ENCODE measurements around the gene ZNF527.
"Not testable (repeated sequence)": the region's sequence is repeated elsewhere in the genome, so short reads cannot be mapped to it uniquely, and the experiment has no call there.

ZNF527 gene

DNA sequence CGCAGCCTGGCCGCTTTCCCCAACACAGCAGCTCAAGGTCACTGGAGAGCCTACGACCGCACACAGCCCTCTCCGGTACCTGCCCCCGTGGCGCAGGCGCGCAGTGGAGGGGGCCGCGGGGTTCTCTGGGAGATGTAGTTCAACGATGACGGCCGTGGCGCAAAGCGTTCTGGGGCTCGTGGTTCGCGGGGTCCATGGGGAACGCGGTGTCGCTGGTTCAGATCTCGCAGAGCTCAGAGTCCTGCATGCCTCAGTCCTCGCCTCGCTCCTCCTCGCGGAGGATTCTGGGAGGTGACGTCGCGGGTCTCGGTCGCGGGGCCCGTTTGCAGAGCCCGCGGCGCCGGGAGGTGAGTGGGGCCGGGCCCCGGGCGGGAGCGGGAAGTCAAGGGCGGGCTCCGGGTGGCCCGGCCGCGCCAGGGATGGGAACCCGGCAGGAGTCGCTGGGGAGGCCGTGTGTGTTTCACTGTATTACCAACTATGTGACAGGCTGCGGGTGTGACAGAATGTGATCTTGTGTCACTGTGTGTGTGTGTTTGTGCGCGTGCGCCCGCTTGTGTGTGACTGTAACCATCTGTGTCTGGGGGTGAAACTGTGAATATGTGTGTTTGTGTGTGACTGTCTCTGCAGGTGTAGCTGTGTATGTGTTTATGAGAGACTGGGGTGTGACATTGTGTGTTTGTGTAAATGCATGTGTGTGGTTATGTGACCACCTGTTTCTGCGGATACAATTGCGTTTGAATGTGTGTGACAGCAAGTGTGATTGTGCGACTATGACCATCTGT lies at the start of gene ZNF527:
Gene ZNF527, plus strand, starts transcription at position 220 of the 782 bp plus-strand sequence. CDS start 3,100 bp downstream, outside the sequence.
- DNase-seq: peak; percentile 97

DNA sequence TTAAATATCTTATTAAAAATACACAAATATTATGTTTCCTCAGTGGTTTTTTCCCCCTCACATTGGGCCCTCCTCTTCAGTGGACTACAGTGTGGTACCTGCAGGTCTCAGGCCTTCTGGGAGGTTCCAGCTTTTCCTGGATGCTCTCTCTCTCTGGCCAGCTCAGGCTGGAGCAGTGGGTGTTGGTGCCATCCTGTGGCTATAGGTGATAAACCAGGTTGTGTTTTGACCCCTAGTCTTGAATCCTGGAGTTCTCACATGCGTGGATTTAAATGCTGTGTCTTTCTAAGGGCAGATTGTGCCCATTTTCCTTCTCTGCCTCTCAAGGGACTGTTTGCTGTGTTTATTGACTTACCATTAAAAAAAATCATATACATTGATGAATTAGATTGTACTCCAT lies 41.2 kb upstream of the ZNF527 start:
- DNase-seq: no peak

DNA sequence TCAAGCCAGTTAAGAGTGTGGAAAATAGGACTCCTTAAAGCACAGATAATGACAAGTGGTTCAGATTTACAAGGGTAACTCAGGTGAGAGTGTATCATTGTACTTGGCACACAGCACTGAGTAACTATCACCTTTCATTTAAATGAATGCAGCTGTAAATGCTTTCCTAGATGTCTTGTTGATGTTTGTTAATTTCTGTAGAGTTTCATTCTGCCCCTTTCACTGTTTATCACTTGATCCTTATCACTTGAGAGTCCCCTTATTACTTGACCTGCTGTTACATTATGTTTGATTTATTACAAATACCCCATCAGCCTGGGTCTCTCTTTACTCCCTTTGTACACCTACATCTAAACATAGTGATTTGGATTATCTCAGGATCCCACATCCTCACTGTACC lies 38.1 kb upstream of the ZNF527 start:
- DNase-seq: no peak

DNA sequence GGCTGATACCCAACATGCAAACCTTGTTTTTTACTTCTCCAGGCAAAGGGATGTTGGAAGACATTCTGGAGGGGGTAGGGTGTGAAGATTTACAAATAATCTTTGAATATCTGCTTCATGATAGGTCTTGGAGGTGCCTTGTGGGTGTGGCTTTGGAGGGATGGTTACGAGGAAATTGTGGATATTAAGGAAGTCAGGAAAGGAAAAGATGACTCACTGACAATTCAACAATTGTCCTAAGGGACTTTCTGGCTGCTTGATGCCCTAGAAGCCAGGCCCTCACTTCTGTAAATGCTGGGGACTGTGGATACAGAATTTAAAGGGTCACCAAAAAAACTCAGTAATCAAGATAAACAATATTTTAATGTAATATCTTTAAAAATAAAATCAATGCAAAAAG lies 37.4 kb upstream of the ZNF527 start:
- DNase-seq: no peak

DNA sequence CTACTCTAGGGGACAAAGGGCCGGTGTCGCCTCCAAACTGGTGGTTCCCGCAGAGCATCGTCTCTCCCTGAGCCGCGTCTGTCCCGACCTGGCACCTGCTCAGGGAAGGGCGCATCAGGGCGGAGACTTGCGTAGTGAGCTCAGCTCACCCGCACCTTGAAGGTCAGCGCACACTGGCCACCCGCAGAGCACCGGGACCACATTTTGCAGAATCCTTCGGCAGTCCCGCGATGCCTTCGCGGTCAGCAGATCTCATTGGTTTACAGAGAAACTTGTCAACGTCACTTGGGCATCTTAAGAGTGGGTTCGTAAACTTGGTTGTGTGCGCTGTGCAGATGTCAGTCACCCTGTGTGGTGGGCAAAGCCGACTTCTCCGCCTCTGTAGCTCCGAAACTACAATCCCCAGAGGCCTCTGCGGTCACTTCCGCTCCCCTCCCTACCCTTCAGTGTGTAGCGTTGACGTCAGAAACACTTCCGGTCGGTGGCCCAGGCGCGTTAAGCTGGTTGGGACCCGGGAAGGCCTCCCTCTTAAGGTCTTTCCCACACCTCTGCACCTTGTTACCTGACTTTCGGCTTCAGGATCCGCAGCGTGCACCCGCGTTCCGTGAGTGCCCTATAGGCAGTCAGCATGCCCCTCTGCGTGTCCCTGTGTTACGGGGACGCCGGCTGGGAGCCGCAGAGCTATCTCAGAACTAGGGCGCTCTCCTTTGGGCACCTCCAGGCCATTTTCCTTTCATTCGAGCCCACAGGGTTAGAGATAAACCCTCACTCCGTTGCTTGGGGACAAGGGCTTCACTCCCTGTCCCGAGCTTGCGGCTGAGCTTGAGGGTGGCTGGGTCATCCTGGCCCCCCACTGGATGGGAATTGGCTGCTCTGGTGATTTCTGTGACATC lies 36.5 kb upstream of the ZNF527 start:
- DNase-seq: peak; percentile 92

DNA sequence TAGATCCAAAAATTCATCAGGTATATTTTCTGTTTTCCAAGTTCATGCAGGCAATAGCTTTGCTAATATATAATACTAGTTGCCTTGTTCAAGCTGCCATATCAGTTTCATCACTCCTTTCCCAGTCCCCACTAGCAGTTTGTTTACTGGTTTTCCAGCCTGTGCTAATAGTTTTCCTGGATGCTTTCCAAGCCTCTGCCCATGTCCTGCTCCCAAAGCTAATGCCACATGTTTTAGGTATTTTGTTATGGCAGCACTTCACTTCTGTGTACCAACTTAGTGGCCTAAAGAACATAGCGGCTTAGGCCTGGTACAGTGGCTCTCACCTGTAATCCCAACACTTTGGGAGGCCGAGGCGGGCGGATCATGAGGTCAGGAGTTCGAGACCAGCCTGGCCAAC lies 28.1 kb upstream of the ZNF527 start:
- DNase-seq: no peak

DNA sequence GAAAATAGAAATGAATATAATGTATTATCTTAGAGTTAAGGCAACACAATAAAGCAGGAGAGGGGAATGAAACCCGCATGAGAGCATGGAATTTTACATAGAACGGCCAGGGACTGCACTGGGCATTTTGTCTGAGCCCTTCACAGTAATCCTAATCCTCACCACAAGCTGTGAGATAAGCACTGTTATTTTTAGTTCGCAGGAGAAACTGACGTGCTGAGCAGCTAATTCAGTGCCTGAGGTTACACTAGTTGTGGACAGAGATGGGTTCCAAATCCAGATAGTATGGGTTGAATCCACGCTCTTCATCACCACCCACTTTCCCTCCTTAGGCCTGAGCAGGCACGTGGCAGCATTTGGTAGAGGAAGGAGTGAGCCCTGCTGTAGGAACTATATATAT lies 24.8 kb upstream of the ZNF527 start:
- no peak for DNase-seq

DNA sequence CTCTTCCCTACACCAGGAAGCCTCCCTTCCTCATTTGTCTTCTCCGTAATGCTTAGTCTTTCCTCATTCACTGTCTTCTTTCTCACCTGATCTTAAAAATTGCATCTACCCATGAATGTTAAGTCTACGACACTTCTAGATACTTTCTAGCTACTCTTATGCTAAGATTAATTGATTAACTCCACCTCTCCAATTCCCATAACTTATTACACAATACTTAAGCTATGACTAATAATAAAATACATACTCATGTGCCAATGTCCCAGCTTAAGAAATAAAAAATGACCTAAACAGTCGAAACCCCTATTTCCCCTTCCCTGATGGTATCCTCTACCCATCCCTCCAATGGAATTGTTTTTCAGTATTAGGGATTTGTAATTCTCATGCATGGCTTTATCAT lies 22.8 kb upstream of the ZNF527 start:
- no peak for DNase-seq

DNA sequence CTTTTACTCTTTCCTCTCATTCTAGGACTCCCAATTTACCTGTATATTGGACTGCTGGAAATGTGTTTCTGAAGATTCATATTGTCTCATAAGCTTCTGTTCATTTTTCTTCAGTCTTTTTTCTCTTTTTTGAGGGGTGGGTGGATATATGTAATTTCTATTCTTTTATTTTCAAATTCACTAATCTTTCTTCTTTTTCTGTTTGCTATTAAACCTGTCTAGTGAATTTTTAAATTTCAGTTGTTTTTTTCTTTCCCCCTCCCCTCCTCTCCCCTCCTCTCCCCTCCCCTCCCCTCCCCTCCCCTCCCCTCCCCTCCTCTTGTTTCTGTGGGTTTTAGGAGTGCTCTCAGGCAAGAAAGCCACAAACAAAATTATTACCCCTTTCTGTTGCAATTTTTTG lies 16.9 kb upstream of the ZNF527 start:
- DNase-seq: no peak

DNA sequence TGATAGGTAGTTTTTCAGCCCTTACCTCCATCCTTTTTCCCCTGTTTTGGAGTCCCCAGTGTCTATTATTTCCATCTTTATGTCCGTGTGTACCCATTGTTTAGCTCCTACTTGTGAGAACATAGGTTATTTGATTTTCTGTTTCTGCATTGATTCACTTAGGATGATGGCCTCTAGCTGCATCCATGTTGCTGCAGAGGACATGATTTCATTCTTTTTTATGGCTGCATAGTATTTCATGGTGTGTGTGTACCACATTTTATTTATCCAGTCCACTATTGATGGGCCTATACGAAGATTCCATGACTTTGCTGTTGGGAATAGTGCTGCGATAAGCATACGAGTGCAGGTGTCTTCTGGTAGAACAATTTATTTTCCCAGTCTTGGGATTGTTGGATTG lies 15.0 kb upstream of the ZNF527 start:
- no peak for DNase-seq

DNA sequence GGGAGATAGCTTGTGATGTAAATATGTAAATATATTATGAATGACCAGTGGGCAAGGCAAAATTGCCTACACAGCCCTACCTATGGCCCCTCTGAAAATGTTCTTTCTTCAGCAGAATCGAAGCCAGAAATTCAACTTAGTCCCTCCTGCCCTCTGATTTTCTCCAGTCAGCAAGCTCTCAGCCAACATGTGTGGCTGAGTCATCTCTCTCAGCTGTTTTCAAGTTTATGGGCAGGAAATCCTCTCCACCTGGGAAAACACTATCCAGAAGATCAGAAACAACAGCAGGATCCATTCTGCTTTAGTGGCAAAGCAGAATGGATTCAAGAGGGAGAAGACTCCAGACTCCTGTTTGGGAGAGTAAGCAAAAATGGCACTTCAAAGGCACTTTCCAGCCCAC lies 8.9 kb upstream of the ZNF527 start:
- no peak for DNase-seq

DNA sequence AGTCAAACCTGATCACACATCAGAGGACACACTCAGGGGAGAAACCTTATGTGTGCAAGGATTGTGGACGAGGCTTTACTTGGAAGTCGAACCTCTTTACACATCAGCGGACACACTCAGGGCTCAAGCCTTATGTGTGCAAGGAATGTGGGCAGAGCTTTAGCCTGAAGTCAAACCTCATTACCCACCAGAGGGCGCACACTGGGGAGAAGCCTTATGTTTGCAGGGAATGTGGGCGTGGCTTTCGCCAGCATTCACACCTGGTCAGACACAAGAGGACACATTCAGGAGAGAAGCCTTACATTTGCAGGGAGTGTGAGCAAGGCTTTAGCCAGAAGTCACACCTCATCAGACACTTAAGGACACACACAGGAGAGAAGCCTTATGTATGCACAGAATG lies 8.2 kb upstream of the ZNF527 start:
- no peak for DNase-seq

DNA sequence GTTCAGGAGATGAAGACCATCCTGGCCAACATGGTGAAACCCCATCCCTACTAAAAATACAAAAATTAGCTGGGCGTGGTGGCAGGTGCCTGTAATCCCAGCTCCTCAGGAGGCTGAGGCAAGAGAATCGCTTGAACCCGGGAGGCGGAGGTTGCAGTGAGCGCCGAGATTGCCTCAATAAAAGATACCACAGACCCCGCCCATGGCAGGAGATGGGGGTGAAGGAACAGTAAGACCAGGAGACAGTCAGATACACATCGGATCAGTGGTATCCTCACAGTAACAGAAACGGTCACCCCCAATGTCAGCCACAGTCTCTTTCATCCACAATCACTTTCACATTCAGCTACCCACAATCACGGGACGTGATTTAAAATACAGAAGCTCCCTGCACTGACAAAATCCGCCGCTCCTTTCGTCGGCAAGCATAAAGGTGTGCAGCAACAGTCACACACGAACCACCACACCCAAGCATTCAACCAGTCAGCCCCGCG lies 466 bp upstream of the ZNF527 start:
- DNase-seq: not testable (repeated sequence)

DNA sequence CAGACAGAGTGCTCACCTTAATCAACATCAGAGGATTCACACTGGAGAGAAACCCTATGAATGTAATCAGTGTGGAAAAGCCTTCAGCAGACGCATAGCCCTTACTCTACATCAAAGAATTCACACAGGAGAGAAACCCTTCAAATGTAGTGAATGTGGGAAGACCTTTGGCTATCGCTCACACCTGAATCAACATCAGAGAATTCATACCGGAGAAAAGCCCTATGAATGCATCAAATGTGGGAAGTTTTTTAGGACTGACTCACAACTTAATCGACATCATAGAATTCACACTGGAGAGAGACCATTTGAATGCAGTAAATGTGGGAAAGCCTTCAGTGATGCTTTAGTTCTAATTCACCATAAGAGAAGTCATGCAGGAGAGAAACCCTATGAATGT lies 18.3 kb downstream of the ZNF527 start:
- no peak for DNase-seq

DNA sequence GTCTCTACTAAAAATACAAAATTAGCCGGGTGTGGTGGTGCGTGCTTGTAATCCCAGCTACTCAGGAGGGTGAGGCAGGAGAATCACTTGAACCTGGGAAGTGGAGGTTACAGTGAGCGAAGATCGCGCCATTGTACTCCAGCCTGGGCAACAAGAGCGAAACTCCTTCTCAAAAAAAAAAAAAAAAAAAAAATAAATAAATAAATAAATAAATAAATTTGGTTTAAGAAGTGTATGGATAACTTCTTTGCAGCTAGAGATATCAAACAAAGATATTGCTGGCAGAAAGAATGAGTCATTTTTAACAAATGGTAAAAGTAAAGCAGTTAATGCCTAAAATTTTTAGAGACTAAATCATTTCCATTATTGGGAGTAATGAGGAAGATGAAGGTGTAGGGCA lies 20.5 kb downstream of the ZNF527 start:
- not testable (repeated sequence) for DNase-seq

DNA sequence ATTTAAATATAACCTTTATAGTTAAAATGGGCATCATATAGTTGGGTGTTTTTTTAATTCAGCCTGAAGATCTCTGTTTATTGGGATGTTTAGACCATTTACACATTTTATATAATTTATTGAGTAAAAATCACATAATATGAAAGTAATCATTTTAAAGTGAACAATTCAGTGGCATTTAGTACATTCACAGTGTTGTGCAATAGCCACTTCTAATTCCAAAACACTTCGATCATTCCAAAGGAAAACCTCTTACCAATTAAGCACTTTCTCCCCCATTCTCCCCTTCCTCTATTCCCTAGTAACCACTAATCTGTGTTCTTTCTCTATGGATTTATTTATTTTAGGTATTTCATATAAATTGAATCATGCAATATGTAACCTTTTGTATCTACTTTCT lies 30.2 kb downstream of the ZNF527 start:
- DNase-seq: no peak

DNA sequence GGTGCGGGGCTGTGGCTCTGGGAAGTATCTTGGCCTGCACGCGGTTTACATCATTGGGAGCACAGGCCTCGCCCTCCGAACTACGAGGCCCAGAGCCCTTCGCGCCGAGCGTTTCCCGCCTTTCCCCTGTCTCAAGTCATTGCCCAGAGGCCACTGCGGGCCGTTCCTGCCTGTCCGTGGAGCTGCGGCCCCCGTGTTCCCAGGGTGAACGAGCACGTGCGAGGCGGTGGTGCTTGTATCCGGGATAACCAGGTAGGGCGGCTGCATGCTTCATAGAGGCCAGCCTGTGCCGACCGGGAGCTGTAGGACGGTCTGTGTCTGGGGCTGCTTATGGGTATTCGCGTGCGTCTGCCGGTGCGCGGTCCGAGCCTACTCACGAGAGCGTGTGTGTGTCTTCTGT lies 32.5 kb downstream of the ZNF527 start:
- DNase-seq: no peak

DNA sequence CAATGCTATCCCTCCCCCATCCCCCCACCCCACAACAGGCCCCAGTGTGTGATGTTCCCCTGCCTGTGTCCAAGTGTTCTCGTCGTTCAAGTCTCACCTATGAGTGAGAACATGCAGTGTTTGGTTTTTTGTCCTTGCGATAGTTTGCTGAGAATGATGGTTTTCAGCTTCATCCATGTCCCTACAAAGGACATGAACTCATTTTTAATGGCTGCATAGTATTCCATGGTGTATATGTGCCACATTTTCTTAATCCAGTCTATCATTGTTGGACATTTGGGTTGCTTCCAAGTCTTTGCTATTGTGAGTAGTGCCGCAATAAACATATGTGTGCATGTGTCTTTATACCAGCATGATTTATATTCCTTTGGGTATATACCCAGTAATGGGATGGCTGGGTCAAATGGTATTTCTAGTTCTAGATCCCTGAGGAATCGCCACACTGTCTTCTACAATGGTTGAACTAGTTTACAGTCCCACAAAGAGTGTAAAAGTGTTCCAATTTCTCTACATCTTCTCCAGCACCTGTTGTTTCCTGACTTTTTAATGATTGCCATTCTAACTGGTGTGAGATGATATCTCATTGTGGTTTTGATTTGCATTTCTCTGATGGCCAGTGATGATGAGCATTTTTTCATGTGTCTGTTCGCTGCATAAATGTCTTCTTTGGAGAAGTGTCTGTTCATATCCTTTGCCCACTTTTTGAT lies 35.4 kb downstream of the ZNF527 start:
- not testable (repeated sequence) for DNase-seq

DNA sequence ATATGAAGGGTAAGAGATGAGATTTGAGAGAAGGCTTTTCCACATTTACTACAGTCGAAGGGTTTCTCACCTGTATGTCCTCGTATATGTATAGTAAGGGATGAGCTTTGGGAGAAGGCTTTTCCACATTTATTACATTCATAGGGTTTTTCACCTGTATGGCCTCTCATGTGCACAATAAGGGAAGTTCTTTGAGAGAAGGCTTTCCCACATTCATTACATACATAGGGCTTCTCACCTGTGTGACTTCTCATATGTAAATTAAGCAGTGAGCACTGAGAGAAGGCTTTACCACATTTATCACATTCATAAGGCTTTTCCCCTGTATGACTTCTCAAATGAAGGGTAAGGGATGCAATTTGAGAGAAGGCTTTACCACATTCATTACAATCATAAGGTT lies 41.8 kb downstream of the ZNF527 start:
- DNase-seq: no peak

DNA sequence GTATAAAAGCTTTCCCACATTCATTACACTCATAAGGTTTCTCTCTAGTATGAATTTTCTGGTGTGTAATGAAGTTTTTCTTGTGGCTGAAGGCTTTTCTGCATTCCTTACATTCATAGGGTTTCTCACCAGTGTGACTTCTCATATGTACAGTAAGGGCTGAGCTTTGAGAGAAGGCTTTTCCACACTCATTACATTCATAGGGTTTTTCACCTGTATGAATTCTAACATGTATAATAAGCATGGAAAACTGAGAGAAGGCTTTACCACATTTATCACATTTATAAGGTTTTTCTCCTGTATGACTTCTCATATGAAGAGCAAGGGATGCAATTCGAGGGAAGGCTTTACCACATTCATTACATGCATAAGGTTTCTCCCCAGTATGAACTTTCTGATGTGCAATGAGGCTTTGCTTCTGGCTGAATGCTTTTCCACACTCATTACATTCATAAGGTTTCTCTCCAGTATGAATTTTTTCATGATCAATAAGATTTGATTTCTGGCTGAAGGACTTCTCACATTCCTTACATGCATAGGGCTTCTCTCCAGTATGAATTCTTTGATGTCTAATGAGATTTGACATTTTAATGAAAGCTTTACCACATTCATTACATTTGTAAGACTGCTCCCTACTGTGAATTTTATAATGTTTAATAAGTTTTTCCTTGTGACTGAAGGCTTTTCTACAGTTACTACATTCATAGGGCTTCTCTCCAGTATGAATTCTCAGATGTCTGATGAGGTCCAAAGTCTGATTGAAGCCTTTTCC lies 42.6 kb downstream of the ZNF527 start:
- DNase-seq: no peak
